GM08714 (cell line): ENCODE measurements around the gene GGCT.
"Not testable (repeated sequence)": the region's sequence is repeated elsewhere in the genome, so short reads cannot be mapped to it uniquely, and the experiment has no call there.

Experiments used
- H3K4me3 ChIP-seq: fragments of 200-500 bp; sonication (Bioruptor generic); 2 replicates; pipeline ENCODE4 v1.5.1; 2014; ENCODE audit warnings: mild to moderate bottlenecking, low read length, inconsistent platforms
- ZNF274 ChIP-seq: IDR thresholded peaks from 2 replicates; pipeline ENCODE4 v1.6.1; 2012; ENCODE audit warnings: mild to moderate bottlenecking, low read depth, low read length

GGCT gene

GRCh38 chr7:30504301-30505173 lies at the start of gene GGCT:
GGCT (minus strand) TSS chr7:30504829; CDS start chr7:30504709, 120 bp downstream.
- peak within 1 kb of the TSS; percentile 92 for H3K4me3 ChIP-seq
- TF ChIP-seq ZNF274, result no peak

- no peak for TF ChIP-seq ZNF274
Measured at GRCh38 chr7:30553546-30553945, 48.9 kb upstream of the GGCT start.

GRCh38 chr7:30553141-30553540 lies 48.5 kb upstream of the GGCT start:
- TF ChIP-seq ZNF274, result no peak
- no peak overlapping the region for H3K4me3 ChIP-seq

More at GRCh38 chr7:30553546-30553945, 48.9 kb upstream of the GGCT start:
- no peak overlapping the region for H3K4me3 ChIP-seq

GRCh38 chr7:30552330-30552729 lies 47.7 kb upstream of the GGCT start:
- TF ChIP-seq ZNF274, result no peak
- H3K4me3 ChIP-seq, result no peak overlapping the region

- TF ChIP-seq ZNF274, result no peak
Measured at GRCh38 chr7:30549931-30550493, 45.4 kb upstream of the GGCT start.

GRCh38 chr7:30548845-30549244 lies 44.2 kb upstream of the GGCT start:
- TF ChIP-seq ZNF274, result no peak
- no peak overlapping the region for H3K4me3 ChIP-seq

More at GRCh38 chr7:30549931-30550493, 45.4 kb upstream of the GGCT start:
- H3K4me3 ChIP-seq, result no peak overlapping the region

GRCh38 chr7:30546596-30546995 lies 42.0 kb upstream of the GGCT start:
- no peak overlapping the region for H3K4me3 ChIP-seq
- TF ChIP-seq ZNF274, result no peak

GRCh38 chr7:30545791-30546555 lies 41.3 kb upstream of the GGCT start:
- TF ChIP-seq ZNF274, result no peak

GRCh38 chr7:30543813-30544525 lies 39.3 kb upstream of the GGCT start:
- TF ChIP-seq ZNF274, result no peak

More at GRCh38 chr7:30545791-30546555, 41.3 kb upstream of the GGCT start:
- no peak overlapping the region for H3K4me3 ChIP-seq

GRCh38 chr7:30543115-30543514 lies 38.5 kb upstream of the GGCT start:
- not testable (repeated sequence) for H3K4me3 ChIP-seq

More at GRCh38 chr7:30543813-30544525, 39.3 kb upstream of the GGCT start:
- H3K4me3 ChIP-seq, result no peak overlapping the region

- no peak for TF ChIP-seq ZNF274
- H3K4me3 ChIP-seq, result no peak overlapping the region
Measured at GRCh38 chr7:30533886-30534285, 29.3 kb upstream of the GGCT start.

- H3K4me3 ChIP-seq, result no peak overlapping the region
- TF ChIP-seq ZNF274, result no peak
Measured at GRCh38 chr7:30531286-30531685, 26.7 kb upstream of the GGCT start.

GRCh38 chr7:30530373-30530772 lies 25.7 kb upstream of the GGCT start:
- H3K4me3 ChIP-seq, result no peak overlapping the region
- TF ChIP-seq ZNF274, result no peak

- no peak overlapping the region for H3K4me3 ChIP-seq
- TF ChIP-seq ZNF274, result no peak
Measured at GRCh38 chr7:30528779-30529178, 24.1 kb upstream of the GGCT start.

GRCh38 chr7:30527297-30527696 lies 22.7 kb upstream of the GGCT start:
- not testable (repeated sequence) for H3K4me3 ChIP-seq
